ENCODE measurements around the gene DNMT1. TPM values are rescaled to one million over a fixed set of nuclear protein-coding genes. Genes with fewer than 3 reads are reported as not detected.
A peak's percentile ranks its signal among the peaks of the same experiment; 100 is the strongest.

Gene DNMT1
- total RNA-seq, 1 experiment from 2014 or later = 136 TPM

GRCh38 chr19:10095948-10096614 is 98.7 kb downstream of the DNMT1 start:
- peak; percentile 79 for DNase-seq (ENCODE audit: low spot score)

DNA sequence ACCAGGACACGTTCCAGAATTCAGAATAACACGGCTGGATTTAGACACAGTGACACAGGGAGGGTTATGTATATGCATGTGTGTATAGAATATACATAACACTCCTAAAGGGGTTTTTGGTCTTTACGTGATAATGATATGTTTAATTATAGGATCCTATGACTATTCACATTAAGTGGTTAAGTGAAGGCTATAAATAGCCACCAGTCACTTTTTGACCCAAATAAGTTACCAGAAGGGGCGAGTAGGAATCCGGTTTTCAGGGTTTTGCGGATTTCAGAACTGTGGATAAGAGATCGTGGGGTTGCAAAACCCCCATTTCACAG is 99.2 kb downstream of the DNMT1 start:
- DNase-seq (ENCODE audit: low spot score) = no peak

GRCh38 chr19:10093295-10094186 is 101.2 kb downstream of the DNMT1 start:
- no peak for DNase-seq (ENCODE audit: low spot score)

GRCh38 chr19:10092648-10093294 is 102.0 kb downstream of the DNMT1 start:
- DNase-seq (ENCODE audit: low spot score) = no peak

GRCh38 chr19:10091895-10092641 is 102.7 kb downstream of the DNMT1 start:
- DNase-seq (ENCODE audit: low spot score) = no peak

- no peak for DNase-seq (ENCODE audit: low spot score)
These were observed 103.4 kb downstream of the DNMT1 start for GRCh38 chr19:10091370-10091687.

DNA sequence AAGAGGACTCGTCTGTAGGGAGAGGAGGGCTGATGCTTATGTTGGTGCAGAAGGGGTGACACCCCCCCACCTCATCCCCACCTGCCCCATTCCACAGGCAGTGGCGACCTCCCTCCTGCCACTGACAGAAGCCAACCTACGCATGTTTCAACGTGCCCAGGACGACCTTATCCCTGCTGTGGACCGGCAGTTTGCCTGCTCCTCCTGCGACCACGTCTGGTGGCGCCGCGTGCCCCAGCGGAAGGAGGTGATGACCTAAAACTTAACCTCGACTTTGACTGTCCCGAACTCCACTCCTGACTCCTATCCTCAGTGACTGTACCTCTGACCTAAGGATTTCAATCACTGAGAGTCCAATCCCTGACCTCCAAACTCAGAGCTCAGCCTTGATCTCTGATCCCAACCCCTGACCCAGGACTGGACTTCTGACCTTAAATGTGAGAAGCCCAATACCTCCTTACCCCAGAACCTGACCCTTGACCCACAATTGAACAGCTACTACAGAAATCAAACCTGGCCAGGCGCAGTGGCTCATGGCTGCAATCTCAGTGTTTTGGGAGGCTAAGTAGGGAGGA is 104.9 kb downstream of the DNMT1 start:
- no peak for DNase-seq (ENCODE audit: low spot score)

- DNase-seq (ENCODE audit: low spot score) = no peak
These were observed 105.7 kb downstream of the DNMT1 start for GRCh38 chr19:10088949-10089554.

DNA sequence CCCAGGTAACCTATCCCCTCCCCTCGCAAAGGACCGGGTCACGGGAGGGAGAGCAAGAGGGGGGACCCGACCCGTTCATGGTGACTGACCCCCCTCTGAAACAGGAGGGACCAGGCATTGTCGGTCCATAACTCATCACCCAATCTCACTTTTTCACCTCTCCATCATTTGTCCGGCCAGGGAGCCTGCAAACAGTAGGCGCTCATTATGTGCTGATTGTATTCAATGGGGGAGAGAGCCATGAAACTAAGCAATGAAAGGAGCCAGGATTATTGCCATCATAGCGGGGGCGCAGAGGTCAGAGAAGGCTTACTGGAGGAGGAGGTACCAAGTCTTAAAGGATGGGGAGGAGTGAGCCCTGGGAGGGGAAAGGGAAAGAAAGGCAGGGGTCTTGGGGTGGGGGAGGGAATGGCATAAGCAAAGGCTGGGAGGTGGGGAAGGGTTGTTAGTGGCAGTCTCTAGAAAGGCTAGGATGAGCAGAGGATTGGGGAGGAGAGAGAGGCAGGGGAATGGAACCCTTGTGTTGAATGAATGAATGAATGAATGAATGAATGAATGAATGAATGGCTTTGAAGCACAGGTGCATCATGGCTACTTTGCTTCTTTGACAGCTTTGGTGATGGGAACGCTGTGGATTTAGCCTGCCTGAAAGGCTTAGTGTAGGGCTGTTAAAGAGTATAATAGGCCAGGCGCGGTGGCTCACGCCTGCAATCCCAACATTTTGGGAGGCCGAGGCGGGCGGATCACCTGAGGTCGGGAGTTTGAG is 107.3 kb downstream of the DNMT1 start:
- no peak for DNase-seq (ENCODE audit: low spot score)

GRCh38 chr19:10086591-10087192 is 108.1 kb downstream of the DNMT1 start:
- DNase-seq (ENCODE audit: low spot score) = no peak

DNA sequence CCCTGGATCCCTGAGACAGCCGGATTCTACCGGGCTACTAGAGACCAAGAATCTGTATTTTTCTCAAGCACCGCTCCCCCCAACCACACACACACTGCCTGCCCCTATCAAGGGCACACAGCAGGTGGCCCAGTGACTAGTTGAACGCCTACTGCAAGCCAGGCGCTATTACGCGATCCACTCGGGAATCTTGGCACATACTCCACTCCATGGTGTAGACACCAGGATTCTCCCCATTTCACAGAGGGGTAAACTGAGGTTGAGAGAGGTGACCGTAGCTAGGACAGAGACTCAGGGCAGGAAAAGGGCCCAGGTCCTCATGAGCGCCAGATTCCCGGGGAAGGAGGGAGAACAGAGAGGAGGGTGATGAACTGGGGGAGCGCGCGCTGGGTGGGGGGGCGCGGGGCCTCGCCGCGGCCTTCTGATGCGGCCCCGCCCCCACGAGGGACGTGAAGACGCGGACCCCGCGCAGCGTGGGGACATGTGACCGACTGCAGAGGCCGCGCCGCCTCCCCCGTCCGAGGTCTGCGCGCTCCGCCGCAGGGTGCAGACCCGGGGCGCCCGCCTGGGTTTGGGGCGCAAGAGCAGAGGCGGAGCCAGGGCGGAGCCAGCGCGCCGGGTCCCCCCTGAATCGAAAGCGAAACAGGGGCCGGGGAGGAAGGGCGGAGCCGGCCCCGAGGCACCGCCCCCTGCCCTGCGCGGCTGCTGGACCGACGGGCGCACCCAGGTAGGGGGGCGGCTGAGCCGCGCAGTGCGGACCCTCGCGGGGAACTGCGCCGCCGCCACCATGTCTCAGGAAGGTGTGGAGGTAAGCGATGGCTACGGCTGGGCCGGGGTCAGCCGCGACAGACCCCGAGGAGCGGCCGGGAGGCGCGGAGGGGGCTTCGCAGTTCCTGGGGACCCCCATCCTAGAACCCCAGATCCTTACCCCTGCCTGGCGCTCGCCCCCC is 108.8 kb downstream of the DNMT1 start, which contains the start of gene SHFL:
Gene SHFL, plus strand, starts transcription at position 677 of the 950 bp plus-strand sequence. Its CDS starts 111 bp downstream, at position 788.
- peak; percentile 39 for DNase-seq (ENCODE audit: low spot score)

GRCh38 chr19:10084803-10085202 is 110.0 kb downstream of the DNMT1 start:
- no peak for DNase-seq (ENCODE audit: low spot score)

GRCh38 chr19:10083911-10084310 is 110.8 kb downstream of the DNMT1 start:
- no peak for DNase-seq (ENCODE audit: low spot score)

Small RNAs within 50 kb of the gene (small RNA-seq; reads per million reads assigned to genes)
- not detected for gene MIR4322
- gene SNORD105 = 23.1 reads per million, percentile 92 among the genes with 10 or more reads in this experiment
- gene SNORD105B = 3,759 reads per million, percentile 100 among the genes with 10 or more reads in this experiment

Other genes with a start within 250 kb of the DNMT1 start
- gene COL5A3, start 184.4 kb downstream of the DNMT1 start, total RNA-seq (2014; rRNA removed; shearing (Covaris generic)) = not detected in 2 replicates
- not detected in 2 replicates for gene RDH8, start 181.5 kb downstream of the DNMT1 start, total RNA-seq (2014; rRNA removed; shearing (Covaris generic))
- gene SHFL, start 108.6 kb downstream of the DNMT1 start, total RNA-seq (2014; rRNA removed; shearing (Covaris generic)) = 12.9 and 16.9 TPM in 2 replicates
- gene ANGPTL6, start 92.3 kb downstream of the DNMT1 start, total RNA-seq (2014; rRNA removed; shearing (Covaris generic)) = 0.34 and 1.6 TPM in 2 replicates
- 90.3 and 97.0 TPM in 2 replicates for gene PPAN, start 88.6 kb downstream of the DNMT1 start, total RNA-seq (2014; rRNA removed; shearing (Covaris generic))
- 5.5 and 11.1 TPM in 2 replicates for gene P2RY11, start 83.3 kb downstream of the DNMT1 start, total RNA-seq (2014; rRNA removed; shearing (Covaris generic))
- 288 and 299 TPM in 2 replicates for gene EIF3G, start 75.1 kb downstream of the DNMT1 start, total RNA-seq (2014; rRNA removed; shearing (Covaris generic))
- gene S1PR2, start 36.4 kb upstream of the DNMT1 start, total RNA-seq (2014; rRNA removed; shearing (Covaris generic)) = 0.91 and 1.4 TPM in 2 replicates
- gene MRPL4, start 57.3 kb upstream of the DNMT1 start, total RNA-seq (2014; rRNA removed; shearing (Covaris generic)) = 201 and 220 TPM in 2 replicates
- 4.6 and 4.8 TPM in 2 replicates for gene ICAM1, start 76.2 kb upstream of the DNMT1 start, total RNA-seq (2014; rRNA removed; shearing (Covaris generic))
- gene ICAM4, start 92.0 kb upstream of the DNMT1 start, total RNA-seq (2014; rRNA removed; shearing (Covaris generic)) = 0.69 TPM in 1 of 2 replicates, not detected in the other
- gene ICAM5, start 95.0 kb upstream of the DNMT1 start, total RNA-seq (2014; rRNA removed; shearing (Covaris generic)) = 0.34 and 0.56 TPM in 2 replicates
- 0.16 and 0.51 TPM in 2 replicates for gene ZGLP1, start 114.9 kb upstream of the DNMT1 start, total RNA-seq (2014; rRNA removed; shearing (Covaris generic))
- 50.2 and 50.9 TPM in 2 replicates for gene FDX2, start 121.1 kb upstream of the DNMT1 start, total RNA-seq (2014; rRNA removed; shearing (Covaris generic))
- 35.5 and 45.3 TPM in 2 replicates for gene RAVER1, start 138.6 kb upstream of the DNMT1 start, total RNA-seq (2014; rRNA removed; shearing (Covaris generic))
- gene ICAM3, start 144.7 kb upstream of the DNMT1 start, total RNA-seq (2014; rRNA removed; shearing (Covaris generic)) = 11.0 and 18.2 TPM in 2 replicates
- gene TYK2, start 185.6 kb upstream of the DNMT1 start, total RNA-seq (2014; rRNA removed; shearing (Covaris generic)) = 81.1 and 107 TPM in 2 replicates
- gene CDC37, start 208.6 kb upstream of the DNMT1 start, total RNA-seq (2014; rRNA removed; shearing (Covaris generic)) = 239 and 271 TPM in 2 replicates
- 0.16 and 0.36 TPM in 2 replicates for gene PDE4A, start 225.6 kb upstream of the DNMT1 start, total RNA-seq (2014; rRNA removed; shearing (Covaris generic))

Measured in HT-29 (cell line).